PFSK-1 (cell line): Measurements from ENCODE around the gene IRAK4.

Source experiments
- POLR2AphosphoS5 ChIP-seq: IDR thresholded peaks from 2 replicates; pipeline ENCODE4 v1.6.1; 2012; ENCODE audit warnings: low read depth, mild to moderate bottlenecking, control low read depth, low read length, moderate library complexity
- SIN3A ChIP-seq: IDR thresholded peaks from 2 replicates; pipeline ENCODE4 v1.6.1; 2012; ENCODE audit warnings: mild to moderate bottlenecking, low read length, moderate library complexity, borderline replicate concordance; ENCODE audit not compliant: insufficient read depth
- TAF1 ChIP-seq: IDR thresholded peaks from 2 replicates; pipeline ENCODE4 v1.6.1; 2012; ENCODE audit warnings: low read length, control low read depth, borderline replicate concordance; ENCODE audit not compliant: insufficient read depth

DNA sequence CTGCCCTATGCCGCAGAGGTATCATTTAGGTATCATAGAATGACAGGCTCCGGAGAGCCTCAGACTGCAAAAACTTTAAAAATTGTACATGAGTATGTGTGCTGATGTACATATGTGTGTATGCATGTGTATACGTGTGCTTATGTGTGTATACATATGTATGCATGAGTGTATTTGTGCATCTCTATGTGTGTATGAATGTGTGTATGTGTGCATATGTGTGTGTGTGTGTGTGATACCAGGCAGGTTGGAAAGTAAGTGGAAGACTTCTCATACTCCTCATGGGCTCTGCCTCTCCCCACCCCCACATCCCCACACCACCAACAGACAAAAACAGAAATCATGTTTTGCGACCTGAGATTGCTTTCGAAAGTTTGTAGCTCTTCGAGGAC lies 76.5 kb downstream of the IRAK4 start:
- TF ChIP-seq TAF1, result no peak
- TF ChIP-seq POLR2AphosphoS5, result no peak
- no peak for TF ChIP-seq SIN3A
